Measurements from ENCODE around the gene NPAS3. TPM values are rescaled to one million over a fixed set of nuclear protein-coding genes. Genes with fewer than 3 reads are reported as not detected.

The NPAS3 gene
- total RNA-seq, 4 donors from 2014 or later = 0.19 to 2.1 (median 1.7) TPM; not detected in 1

- Histone ChIP-seq H3K9me3 (no peaks in the 10 kb centered on the region), H3K4me3 (no peak overlapping the region), H3K36me3 (no peaks in the 10 kb centered on the region), H3K27me3 (no peaks in the 10 kb centered on the region), H3K27ac (no peak overlapping the region), H3K4me1 (no peaks in the 10 kb centered on the region)
- DNase-seq = no peak
- TF ChIP-seq CTCF (IDR thresholded peaks at IDR 0.05) (no peak), POLR2A (IDR thresholded peaks at IDR 0.05) (no peak)
Measured at GRCh38 chr14:33774161-33774560, 835.5 kb downstream of the NPAS3 start.

GRCh38 chr14:33774723-33775470, 836.2 kb downstream of the NPAS3 start:
- Histone ChIP-seq H3K27ac (no peak overlapping the region), H3K4me3 (no peak overlapping the region), H3K9me3 (no peaks in the 10 kb centered on the region), H3K4me1 (no peaks in the 10 kb centered on the region), H3K27me3 (no peaks in the 10 kb centered on the region), H3K36me3 (no peaks in the 10 kb centered on the region)
- TF ChIP-seq POLR2A (IDR thresholded peaks at IDR 0.05) (no peak), CTCF (IDR thresholded peaks at IDR 0.05) (no peak)
- no peak for DNase-seq

- TF ChIP-seq CTCF (IDR thresholded peaks at IDR 0.05) (no peak), POLR2A (IDR thresholded peaks at IDR 0.05) (no peak)
- Histone ChIP-seq H3K9me3 (no peaks in the 10 kb centered on the region), H3K27ac (no peak overlapping the region), H3K27me3 (no peaks in the 10 kb centered on the region), H3K4me3 (no peak overlapping the region), H3K4me1 (no peaks in the 10 kb centered on the region), H3K36me3 (no peaks in the 10 kb centered on the region)
- no peak for DNase-seq
Measured at GRCh38 chr14:33776871-33777270, 838.2 kb downstream of the NPAS3 start.

- Histone ChIP-seq H3K9me3 (no peaks in the 10 kb centered on the region), H3K36me3 (no peaks in the 10 kb centered on the region), H3K4me3 (no peak overlapping the region), H3K27me3 (no peaks in the 10 kb centered on the region), H3K27ac (no peak overlapping the region), H3K4me1 (no peaks in the 10 kb centered on the region)
- no peak for DNase-seq
- TF ChIP-seq CTCF (IDR thresholded peaks at IDR 0.05) (no peak), POLR2A (IDR thresholded peaks at IDR 0.05) (no peak)
Measured at GRCh38 chr14:33777681-33778080, 839.0 kb downstream of the NPAS3 start.

GRCh38 chr14:33780035-33780434, 841.4 kb downstream of the NPAS3 start:
- H3K4me1 ChIP-seq = no peaks in the 10 kb centered on the region
- H3K27ac ChIP-seq = no peak overlapping the region
- no peaks in the 10 kb centered on the region for H3K36me3 ChIP-seq
- no peak overlapping the region for H3K4me3 ChIP-seq
- H3K9me3 ChIP-seq = no peaks in the 10 kb centered on the region
- no peak for DNase-seq
- no peaks in the 10 kb centered on the region for H3K27me3 ChIP-seq
- TF ChIP-seq CTCF (IDR thresholded peaks at IDR 0.05) (no peak), POLR2A (IDR thresholded peaks at IDR 0.05) (no peak)
